Measurements from ENCODE around the gene IZUMO4.

The IZUMO4 gene

GRCh38 chr19:2132731-2133490 is 36.2 kb downstream of the IZUMO4 start:
- ATAC-seq = no peak
- peaks cover 26% of the 10 kb centered on the region for H3K36me3 Mint-ChIP-seq

GRCh38 chr19:2135474-2136402 is 39.0 kb downstream of the IZUMO4 start:
- ATAC-seq = no peak
- Mint-ChIP-seq H3K36me3 (peaks cover 36% of the 10 kb centered on the region), H3K4me3 (no peak overlapping the region), H3K4me1 (no peaks in the 10 kb centered on the region), H3K9me3 (no peaks in the 10 kb centered on the region), H3K27me3 (no peaks in the 10 kb centered on the region), H3K27ac (no peak overlapping the region)

More at GRCh38 chr19:2132731-2133490, 36.2 kb downstream of the IZUMO4 start:
- H3K27ac Mint-ChIP-seq = no peak overlapping the region
- no peak overlapping the region for H3K4me3 Mint-ChIP-seq
- H3K4me1 Mint-ChIP-seq = no peaks in the 10 kb centered on the region
- H3K9me3 Mint-ChIP-seq = no peaks in the 10 kb centered on the region
- H3K27me3 Mint-ChIP-seq = no peaks in the 10 kb centered on the region

DNA sequence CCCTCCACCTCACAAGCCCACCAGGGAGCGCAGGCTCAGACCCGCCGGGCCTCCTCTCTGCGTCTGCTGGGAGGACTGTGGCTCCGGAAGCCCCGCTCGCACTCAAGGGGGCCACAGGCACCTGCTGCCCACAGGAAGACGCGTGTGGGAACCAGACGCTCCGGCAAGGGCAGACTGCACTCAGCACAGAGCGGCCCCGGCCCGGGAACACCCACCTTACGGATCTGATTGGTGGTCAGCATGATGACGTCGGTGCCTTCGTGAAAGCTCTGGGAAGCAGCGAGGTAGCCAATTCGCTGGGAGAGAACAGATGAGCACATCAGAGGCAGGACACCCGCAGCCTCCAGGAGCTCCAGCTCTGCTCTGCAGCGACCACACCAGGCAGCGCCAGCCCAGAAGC is 40.1 kb downstream of the IZUMO4 start:
- no peaks in the 10 kb centered on the region for H3K27me3 Mint-ChIP-seq
- peaks cover 39% of the 10 kb centered on the region for H3K36me3 Mint-ChIP-seq
- H3K4me3 Mint-ChIP-seq = no peak overlapping the region
- no peak for ATAC-seq
- H3K4me1 Mint-ChIP-seq = no peaks in the 10 kb centered on the region
- no peak overlapping the region for H3K27ac Mint-ChIP-seq
- H3K9me3 Mint-ChIP-seq = no peaks in the 10 kb centered on the region

DNA sequence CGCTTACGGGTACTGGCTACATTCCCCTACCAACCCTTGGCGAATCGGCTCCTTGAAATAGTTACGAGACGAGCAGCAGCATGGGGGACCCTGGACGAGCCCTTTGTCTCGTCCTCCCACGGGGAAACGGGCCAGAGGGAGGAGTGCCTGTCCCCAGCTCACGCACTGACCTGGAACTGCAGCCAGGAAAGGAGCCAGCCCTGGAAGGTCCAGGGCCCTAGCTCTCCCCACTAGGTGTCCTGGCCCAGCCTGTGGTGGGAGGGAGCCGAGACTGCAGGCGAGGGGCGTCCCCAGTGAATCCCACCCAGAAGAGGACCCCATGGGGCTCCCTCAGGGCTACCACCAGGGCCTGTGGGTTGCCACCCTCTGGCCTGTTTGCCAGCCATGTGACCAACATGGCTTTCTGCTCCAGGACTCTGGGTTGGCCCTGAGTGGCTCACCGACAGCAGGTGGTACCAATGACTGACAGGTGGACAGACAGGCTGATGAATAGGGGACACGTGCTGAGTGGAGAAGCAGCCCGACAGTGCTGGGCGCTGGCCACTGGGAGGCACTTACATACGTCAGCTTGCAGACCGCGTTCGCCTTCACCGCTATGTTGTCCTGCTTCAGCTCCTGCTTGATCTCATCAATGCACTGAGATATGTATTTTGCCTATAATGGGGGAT is 41.5 kb downstream of the IZUMO4 start:
- no peak for ATAC-seq
- H3K4me3 Mint-ChIP-seq = no peak overlapping the region
- no peak overlapping the region for H3K27ac Mint-ChIP-seq
- peaks cover 26% of the 10 kb centered on the region for H3K36me3 Mint-ChIP-seq
- H3K9me3 Mint-ChIP-seq = no peaks in the 10 kb centered on the region
- H3K27me3 Mint-ChIP-seq = no peaks in the 10 kb centered on the region
- H3K4me1 Mint-ChIP-seq = peaks cover 5% of the 10 kb centered on the region

GRCh38 chr19:2139385-2140137 is 42.8 kb downstream of the IZUMO4 start:
- ATAC-seq = no peak
- Mint-ChIP-seq H3K27me3 (no peaks in the 10 kb centered on the region), H3K4me3 (no peak overlapping the region), H3K4me1 (peaks cover 12% of the 10 kb centered on the region), H3K36me3 (peaks cover 23% of the 10 kb centered on the region), H3K27ac (no peak overlapping the region), H3K9me3 (no peaks in the 10 kb centered on the region)

- no peak for ATAC-seq
- no peaks in the 10 kb centered on the region for H3K9me3 Mint-ChIP-seq
- peaks cover 17% of the 10 kb centered on the region for H3K4me1 Mint-ChIP-seq
- peaks cover 23% of the 10 kb centered on the region for H3K36me3 Mint-ChIP-seq
- H3K27ac Mint-ChIP-seq = no peak overlapping the region
- H3K27me3 Mint-ChIP-seq = no peaks in the 10 kb centered on the region
- H3K4me3 Mint-ChIP-seq = no peak overlapping the region
These were observed 43.4 kb downstream of the IZUMO4 start for GRCh38 chr19:2140138-2140569.

- no peak overlapping the region for H3K4me3 Mint-ChIP-seq
- no peaks in the 10 kb centered on the region for H3K9me3 Mint-ChIP-seq
- H3K36me3 Mint-ChIP-seq = peaks cover 23% of the 10 kb centered on the region
- peaks cover 37% of the 10 kb centered on the region for H3K4me1 Mint-ChIP-seq
- no peak for ATAC-seq
- H3K27me3 Mint-ChIP-seq = no peaks in the 10 kb centered on the region
- H3K27ac Mint-ChIP-seq = no peak overlapping the region
These were observed 45.6 kb downstream of the IZUMO4 start for GRCh38 chr19:2142173-2142829.

GRCh38 chr19:2144190-2144589 is 47.5 kb downstream of the IZUMO4 start:
- no peak overlapping the region for H3K27ac Mint-ChIP-seq
- no peak for ATAC-seq
- no peaks in the 10 kb centered on the region for H3K27me3 Mint-ChIP-seq
- peaks cover 15% of the 10 kb centered on the region for H3K36me3 Mint-ChIP-seq
- H3K4me3 Mint-ChIP-seq = no peak overlapping the region
- no peaks in the 10 kb centered on the region for H3K9me3 Mint-ChIP-seq
- peaks cover 56% of the 10 kb centered on the region for H3K4me1 Mint-ChIP-seq

- Mint-ChIP-seq H3K4me1 (peaks cover 68% of the 10 kb centered on the region), H3K27ac (no peak overlapping the region), H3K36me3 (peaks cover 3% of the 10 kb centered on the region), H3K4me3 (no peak overlapping the region), H3K27me3 (no peaks in the 10 kb centered on the region), H3K9me3 (no peaks in the 10 kb centered on the region)
- no peak for ATAC-seq
These were observed 49.1 kb downstream of the IZUMO4 start for GRCh38 chr19:2145831-2146241.

DNA sequence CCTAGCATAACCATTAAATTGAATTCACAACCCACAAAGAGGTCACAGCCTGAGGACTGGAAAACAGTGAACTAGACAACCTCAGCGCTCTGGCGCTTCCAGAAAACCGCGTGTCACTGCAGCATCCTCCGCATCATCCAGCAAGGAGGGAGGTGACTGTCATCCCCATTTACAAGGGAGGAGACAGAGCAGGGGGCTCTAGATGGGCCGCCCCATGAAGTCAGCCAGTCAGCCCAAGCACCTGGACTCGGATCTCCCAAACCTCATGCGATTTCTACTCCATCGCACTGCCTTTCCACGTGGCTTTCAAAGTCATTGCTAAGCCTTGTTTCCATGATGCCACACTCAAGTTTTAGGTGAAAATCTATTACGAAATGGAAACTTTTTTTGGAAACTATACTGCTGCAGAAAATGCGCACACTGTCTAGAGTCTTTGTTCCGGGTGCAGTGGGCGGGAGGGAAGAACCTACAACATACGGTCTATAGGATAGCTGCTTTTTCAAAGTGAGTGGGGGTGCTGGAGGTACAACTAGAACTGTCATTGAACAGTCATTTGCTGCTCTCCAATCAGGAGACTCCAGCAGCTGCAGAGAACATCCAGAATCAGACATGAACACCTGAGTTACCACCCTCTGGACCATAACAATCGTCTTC is 51.9 kb downstream of the IZUMO4 start:
- Mint-ChIP-seq H3K4me1 (peaks cover 71% of the 10 kb centered on the region), H3K36me3 (no peaks in the 10 kb centered on the region), H3K27me3 (no peaks in the 10 kb centered on the region), H3K4me3 (no peak overlapping the region), H3K27ac (peak overlapping the region; percentile 86), H3K9me3 (no peaks in the 10 kb centered on the region)
- no peak for ATAC-seq
